HCT116 (cell line): ENCODE data around the gene KRIT1. TPM values are rescaled to one million over a fixed set of nuclear protein-coding genes. Genes with fewer than 3 reads are reported as not detected.
A peak's percentile ranks its signal among the peaks of the same experiment; 100 is the strongest.

Source experiments
- ATAC-seq: fragments of 200-7000 bp; cut with Tn5 transposase; 2 replicates; pipeline ENCODE4 v1.9.1; 2020; ENCODE audit warnings: mild to moderate bottlenecking, moderate library complexity
- Bru-seq: library from RNA; stranded (reverse); fragments of 400-500 nt; gene quantifications from one replicate; lab custom pipeline; 2021; lab: Mats Ljungman, UMichigan
- BruChase-seq, 2 experiments: library from RNA; stranded (reverse); fragments of 400-500 nt; gene quantifications; one replicate each; lab custom pipeline; 2021; lab: Mats Ljungman, UMichigan
- BruUV-seq: library from RNA; stranded (reverse); fragments of 400-500 nt; replicated peaks from 2 replicates; lab custom pipeline; 2021; lab: Mats Ljungman, UMichigan
- CTCF ChIA-PET: fragments of 300-600 bp; sonication (Branson Sonifier 250); formaldehyde crosslinking; loops from one replicate; lab custom pipeline; 2021; ENCODE audit warnings: antibody characterized with exemption; lab: Charles Lee
- POLR2A ChIA-PET: fragments of 300-600, 350-600 bp; sonication (Branson Sonifier 250); formaldehyde crosslinking; loops from one replicate; lab custom pipeline; 2021; ENCODE audit warnings: antibody characterized with exemption; lab: Charles Lee
- RAD21 ChIA-PET, 2 experiments: fragments of 300-600 bp; sonication (Branson Sonifier 250); formaldehyde crosslinking; loops; one replicate each; lab custom pipeline; 2023; ENCODE audit warnings: low total read pairs in 2 of 2; ENCODE audit not compliant: uncharacterized antibody in 2 of 2, unreplicated experiment in 2 of 2, low non-redundant PET in 1 of 2; lab: Charles Lee
- DNase-seq: peaks from one replicate; pipeline ENCODE4 v3.0.0-alpha.2; 2010; ENCODE audit warnings: low read depth, low spot score
- H2AFZ ChIP-seq: fragments of 200-600 bp; shearing (Covaris generic), sonication (generic); 2 replicates; pipeline ENCODE4 v1.6.1; 2017; ENCODE audit warnings: low read depth, mixed run types, mixed read lengths, antibody characterized with exemption, low read length; ENCODE audit not compliant: poor library complexity, severe bottlenecking
- H3K27ac ChIP-seq: 2 replicates; pipeline ENCODE4 v1.5.1; 2012; ENCODE audit warnings: low read depth, low read length
- H3K27me3 ChIP-seq: fragments of 200-600 bp; sonication (generic); 2 replicates; pipeline ENCODE4 v1.6.1; 2016; ENCODE audit warnings: mixed run types, low read length, mixed read lengths; ENCODE audit not compliant: insufficient read depth
- H3K36me3 ChIP-seq, 2 experiments: fragments of 200-500 bp in 1 of 2; fragments of 200-600 bp in 1 of 2; sonication (Bioruptor generic) in 1 of 2; sonication (generic) in 1 of 2; 2 replicates each; pipeline versions ENCODE4 v1.5.1 to v1.6.1; 2014 to 2016; ENCODE audit warnings: low read length in 2 of 2, inconsistent platforms in 1 of 2, mixed read lengths in 1 of 2, mixed run types in 1 of 2; ENCODE audit not compliant: insufficient read depth in 2 of 2, control insufficient read depth in 1 of 2
- H3K4me1 ChIP-seq, 2 experiments: fragments of 200-600 bp in 1 of 2; sonication (generic) in 1 of 2; 2 replicates each; pipeline versions ENCODE4 v1.5.1 to v1.6.1; 2012 to 2017; ENCODE audit warnings: low read length in 2 of 2, inconsistent platforms in 1 of 2, mild to moderate bottlenecking in 1 of 2, mixed read lengths in 1 of 2, mixed run types in 1 of 2, moderate library complexity in 1 of 2; ENCODE audit not compliant: insufficient read depth in 2 of 2, control insufficient read depth in 1 of 2
- H3K4me2 ChIP-seq: fragments of 200-600 bp; sonication (generic); 2 replicates; pipeline ENCODE4 v1.6.1; 2017; ENCODE audit warnings: mixed run types, low read length, mixed read lengths
- H3K4me3 ChIP-seq, 2 experiments: fragments of 200-600 bp in 1 of 2; sonication (generic) in 1 of 2; replicated peaks in 1 of 2; 2 replicates each; pipeline ENCODE4 v1.5.1; 2011 to 2016; ENCODE audit warnings: low read length in 2 of 2, control low read depth in 1 of 2, low read depth in 1 of 2, mild to moderate bottlenecking in 1 of 2, mixed read lengths in 1 of 2, mixed run types in 1 of 2
- H3K79me2 ChIP-seq: fragments of 200-600 bp; sonication (generic); 2 replicates; pipeline ENCODE4 v1.6.1; 2017; ENCODE audit warnings: mild to moderate bottlenecking, mixed run types, low read length, moderate library complexity, mixed read lengths; ENCODE audit not compliant: insufficient read depth
- H3K9ac ChIP-seq: fragments of 200-600 bp; sonication (generic); 2 replicates; pipeline ENCODE4 v1.6.1; 2016; ENCODE audit warnings: low read length, mixed read lengths
- H3K9me2 ChIP-seq: fragments of 200-600 bp; sonication (generic), shearing (Covaris generic); 2 replicates; pipeline ENCODE4 v1.6.1; 2017; ENCODE audit warnings: mixed run types, mild to moderate bottlenecking, moderate library complexity; ENCODE audit not compliant: insufficient read depth
- H3K9me3 ChIP-seq, 2 experiments: fragments of 200-500 bp in 1 of 2; fragments of 200-600 bp in 1 of 2; sonication (Bioruptor generic) in 1 of 2; sonication (generic) in 1 of 2; 2 replicates each; pipeline ENCODE4 v1.6.1; 2014 to 2017; ENCODE audit warnings: low read length in 2 of 2, mixed read lengths in 2 of 2, inconsistent platforms in 1 of 2, low read depth in 1 of 2, mild to moderate bottlenecking in 1 of 2, mixed run types in 1 of 2, moderate library complexity in 1 of 2; ENCODE audit not compliant: control insufficient read depth in 1 of 2, insufficient read depth in 1 of 2
- H4K20me1 ChIP-seq: fragments of 200-600 bp; sonication (generic), shearing (Covaris generic); 2 replicates; pipeline ENCODE4 v1.6.1; 2017; ENCODE audit warnings: mixed run types, mild to moderate bottlenecking, moderate library complexity; ENCODE audit not compliant: insufficient read depth
- CBX3 ChIP-seq: IDR thresholded peaks from 2 replicates; pipeline ENCODE4 v1.6.1; 2012; ENCODE audit warnings: low read depth
- EGR1 ChIP-seq: IDR thresholded peaks from 2 replicates; pipeline ENCODE4 v1.6.1; 2012; ENCODE audit warnings: low read depth
- ELF1 ChIP-seq: IDR thresholded peaks from 2 replicates; pipeline ENCODE4 v1.6.1; 2012; ENCODE audit warnings: low read depth, borderline replicate concordance
- EZH2phosphoT487 ChIP-seq: fragments of 200-600 bp; IDR thresholded peaks from 2 replicates; pipeline ENCODE4 v1.6.1; 2018; ENCODE audit warnings: antibody characterized with exemption, borderline replicate concordance
- FOSL1 ChIP-seq: IDR thresholded peaks from 2 replicates; pipeline ENCODE4 v1.6.1; 2012; ENCODE audit warnings: low read depth
- MAX ChIP-seq: IDR thresholded peaks from 2 replicates; pipeline ENCODE4 v1.6.1; 2012
- POLR2A ChIP-seq: IDR thresholded peaks from 2 replicates; pipeline ENCODE4 v1.7.0; 2011; ENCODE audit warnings: borderline replicate concordance; ENCODE audit not compliant: insufficient read depth, insufficient read length; ENCODE audit errors: extremely low read depth
- POLR2AphosphoS5 ChIP-seq: IDR thresholded peaks from 2 replicates; pipeline ENCODE4 v1.6.1; 2011; ENCODE audit warnings: mild to moderate bottlenecking, low read depth, low read length, moderate library complexity
- SIN3A ChIP-seq: IDR thresholded peaks from 2 replicates; pipeline ENCODE4 v1.6.1; 2012; ENCODE audit warnings: low read depth
- SRF ChIP-seq: IDR thresholded peaks from 2 replicates; pipeline ENCODE4 v1.6.1; 2012; ENCODE audit warnings: low read depth
- TCF7L2 ChIP-seq: IDR thresholded peaks from 2 replicates; pipeline ENCODE4 v1.7.0; 2011; ENCODE audit warnings: borderline replicate concordance, inconsistent platforms; ENCODE audit not compliant: insufficient read depth, insufficient read length; ENCODE audit errors: extremely low read depth
- YY1 ChIP-seq: IDR thresholded peaks from 2 replicates; pipeline ENCODE4 v1.6.1; 2011; ENCODE audit warnings: low read length, low read depth, moderate library complexity, mild to moderate bottlenecking; ENCODE audit not compliant: insufficient replicate concordance; ENCODE audit errors: extremely low read depth
- ZFX ChIP-seq: fragments of 450-650 bp; IDR thresholded peaks from 2 replicates; pipeline ENCODE4 v1.6.1; 2017
- intact Hi-C: fragments of 100-400 bp; cut with micrococcal nuclease; formaldehyde crosslinking; loops from 2 replicates; pipeline ENCODE4 v1.10.0; 2022
- long read RNA-seq: library from polyadenylated mRNA; unstranded; transcript quantifications from one replicate; pipeline ENCODE4 v2.0.0, GENCODE V29; 2021; ENCODE audit not compliant: unreplicated experiment
- polyA plus RNA-seq: library from polyadenylated mRNA; unstranded; fragments of >200 nt; gene quantifications from 2 replicates; pipeline ENCODE4 v1.2.1, GENCODE V29; 2012; ENCODE audit warnings: missing spikeins
- total RNA-seq: library from RNA; stranded (reverse); gene quantifications from one replicate; pipeline ENCODE4 v1.2.1, GENCODE V29; 2021; ENCODE audit not compliant: unreplicated experiment
- TF ChIP-seq, protein P1 (sequence below), 3 experiments: fragments of 200-600 bp in 1 of 3; sonication (generic) in 1 of 3; IDR thresholded peaks in 2 of 3; conservative IDR thresholded peaks in 1 of 3; 2 replicates each; pipeline ENCODE4 v1.5.1; 2012 to 2017; ENCODE audit warnings: low read depth in 2 of 3, low read length in 2 of 3, antibody characterized with exemption in 1 of 3, borderline replicate concordance in 1 of 3, control low read depth in 1 of 3, mild to moderate bottlenecking in 1 of 3, mixed read lengths in 1 of 3, mixed run types in 1 of 3, moderate library complexity in 1 of 3; ENCODE audit not compliant: insufficient read depth in 1 of 3

The KRIT1 gene
- total RNA-seq: 32.4 TPM
- polyA plus RNA-seq: 10.8 and 14.5 TPM in 2 replicates
- percentile 91 among the genes with signal in this experiment for Bru-seq, nascent RNA
- percentile 95 among the genes with signal in this experiment for BruChase-seq, experiment 1, labeled RNA remaining after a 6-hour chase
- percentile 95 among the genes with signal in this experiment for BruChase-seq, experiment 2, labeled RNA remaining after a 2-hour chase
- long read RNA-seq, partial matches to known transcripts: 8 of 27 reads
- long read RNA-seq, other reads (novel, unspliced or antisense): 19 of 27 reads

GRCh38 chr7:92245487-92246359 lies at the start of gene KRIT1, which contains the start of gene ANKIB1:
TSS of gene KRIT1 (minus strand) at chr7:92245914. CDS start at chr7:92242135, 3,779 bp downstream.
TSS of gene ANKIB1 (plus strand) at chr7:92245974. CDS start at chr7:92294979, 49,005 bp downstream.
- no TSS peak for BruUV-seq
- Histone ChIP-seq H3K4me3 (peak within 1 kb of the TSS; percentile 82 to 92), H4K20me1 (peaks cover 3% of the 10 kb centered on the region; the same call in 1 of the 2 replicates), H3K36me3 (peaks cover 2 to 5% of the 10 kb centered on the region in 2 experiments; a peak in 2 of 4 replicates), H3K9me2 (no peaks in the 10 kb centered on the region), H3K9ac (peak within 1 kb of the TSS; percentile 87), H3K9me3 (no peaks in the 10 kb centered on the region), H3K27me3 (no peaks in the 10 kb centered on the region), H2AFZ (peak within 1 kb of the TSS; percentile 61), H3K4me2 (peak within 1 kb of the TSS; percentile 83), H3K27ac (peak within 1 kb of the TSS; percentile 79), H3K79me2 (peaks cover 72% of the 10 kb centered on the region), H3K4me1 (peaks cover 11 to 24% of the 10 kb centered on the region in 2 experiments; a peak in 3 of 4 replicates)
- DNase-seq: peak; percentile 81
- RAD21 ChIA-PET: no interaction called here
- CTCF ChIA-PET: interaction anchor here (1.0 to 1.6 kb wide), 4 partner anchors 10 to 202 kb away, joined by 3 to 4 read pairs (median 4); partner anchors contain the start of genes GATAD1 and LRRD1
- intact Hi-C loops: loop anchor here (1.0 to 10.0 kb wide), 2 partner anchors 179 to 202 kb away; partner anchors contain the start of gene GATAD1
- ATAC-seq: peak; percentile 84
- POLR2A ChIA-PET: interaction anchor here (0.8 to 3.3 kb wide), 4 partner anchors 9 to 26 kb away, joined by 3 to 22 read pairs (median 4); no protein-coding TSS in a partner anchor
- TF ChIP-seq MAX (peak; percentile 83), FOSL1 (no peak), SIN3A (peak; percentile 84), YY1 (peak; percentile 42), EGR1 (peak; percentile 48), EZH2phosphoT487 (no peak), CBX3 (no peak), POLR2AphosphoS5 (peak; percentile 70), ZFX (peak; percentile 84), TCF7L2 (peak; percentile 86), POLR2A (peak; percentile 66), ELF1 (peak; percentile 84), SRF (no peak)
- TF ChIP-seq, protein P1, sequence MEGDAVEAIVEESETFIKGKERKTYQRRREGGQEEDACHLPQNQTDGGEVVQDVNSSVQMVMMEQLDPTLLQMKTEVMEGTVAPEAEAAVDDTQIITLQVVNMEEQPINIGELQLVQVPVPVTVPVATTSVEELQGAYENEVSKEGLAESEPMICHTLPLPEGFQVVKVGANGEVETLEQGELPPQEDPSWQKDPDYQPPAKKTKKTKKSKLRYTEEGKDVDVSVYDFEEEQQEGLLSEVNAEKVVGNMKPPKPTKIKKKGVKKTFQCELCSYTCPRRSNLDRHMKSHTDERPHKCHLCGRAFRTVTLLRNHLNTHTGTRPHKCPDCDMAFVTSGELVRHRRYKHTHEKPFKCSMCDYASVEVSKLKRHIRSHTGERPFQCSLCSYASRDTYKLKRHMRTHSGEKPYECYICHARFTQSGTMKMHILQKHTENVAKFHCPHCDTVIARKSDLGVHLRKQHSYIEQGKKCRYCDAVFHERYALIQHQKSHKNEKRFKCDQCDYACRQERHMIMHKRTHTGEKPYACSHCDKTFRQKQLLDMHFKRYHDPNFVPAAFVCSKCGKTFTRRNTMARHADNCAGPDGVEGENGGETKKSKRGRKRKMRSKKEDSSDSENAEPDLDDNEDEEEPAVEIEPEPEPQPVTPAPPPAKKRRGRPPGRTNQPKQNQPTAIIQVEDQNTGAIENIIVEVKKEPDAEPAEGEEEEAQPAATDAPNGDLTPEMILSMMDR (IDR thresholded peaks at IDR 0.05 in 2 of 3, conservative IDR thresholded peaks at IDR 0.05 in 1 of 3; ENCODE audit: borderline replicate concordance in 1 of 3, insufficient read depth in 1 of 3, low read depth in 2 of 3, low read length in 2 of 3): 0 out of 6 replicates have a peak, but pooled peaks of 1 of the 3 experiments have one; percentile 4
